GM21529 (cell line): Measurements from ENCODE around the gene PPIL4.

ENCODE experiments used
- ATAC-seq: cut with Tn5 transposase; IDR thresholded peaks from one replicate; pipeline ENCODE4 v1.9.1; 2021; ENCODE audit not compliant: unreplicated experiment

Gene PPIL4

GRCh38 chr6:149545754-149546471 lies at the start of gene PPIL4:
Gene PPIL4 (minus strand): TSS chr6:149546043. CDS start chr6:149546005, 38 bp downstream.
- peak; percentile 90 for ATAC-seq

GRCh38 chr6:149593408-149593807 lies 47.6 kb upstream of the PPIL4 start:
- ATAC-seq = no peak

GRCh38 chr6:149592983-149593382 lies 47.1 kb upstream of the PPIL4 start:
- ATAC-seq = no peak

DNA sequence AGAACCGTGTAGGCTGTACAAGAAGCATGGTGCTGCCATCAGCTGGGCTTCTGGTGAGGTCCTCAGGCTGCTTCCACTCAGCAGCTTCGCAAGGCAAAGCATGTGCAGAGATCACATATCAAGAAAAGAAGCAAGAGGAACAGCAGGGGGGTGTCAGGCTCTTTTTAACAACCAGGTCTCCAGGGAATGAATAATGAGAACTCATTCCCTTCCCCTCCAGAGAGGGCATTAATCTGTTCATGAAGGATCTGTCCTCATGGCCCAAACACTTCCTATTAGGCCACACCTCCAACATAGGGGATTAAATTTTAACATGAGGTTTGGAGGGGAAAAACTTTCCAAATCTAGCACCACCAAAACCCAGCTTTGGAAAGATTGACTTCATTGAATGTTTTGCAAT lies 40.3 kb upstream of the PPIL4 start:
- ATAC-seq = no peak

- no peak for ATAC-seq
Observed at GRCh38 chr6:149581349-149581748, 35.5 kb upstream of the PPIL4 start.

- ATAC-seq = no peak
Observed at GRCh38 chr6:149580880-149581279, 35.0 kb upstream of the PPIL4 start.

- ATAC-seq = no peak
Observed at GRCh38 chr6:149567945-149568585, 22.2 kb upstream of the PPIL4 start.

- ATAC-seq = no peak
Observed at GRCh38 chr6:149567194-149567586, 21.3 kb upstream of the PPIL4 start.

- peak; percentile 27 for ATAC-seq
Observed at GRCh38 chr6:149566410-149567193, 20.8 kb upstream of the PPIL4 start.

DNA sequence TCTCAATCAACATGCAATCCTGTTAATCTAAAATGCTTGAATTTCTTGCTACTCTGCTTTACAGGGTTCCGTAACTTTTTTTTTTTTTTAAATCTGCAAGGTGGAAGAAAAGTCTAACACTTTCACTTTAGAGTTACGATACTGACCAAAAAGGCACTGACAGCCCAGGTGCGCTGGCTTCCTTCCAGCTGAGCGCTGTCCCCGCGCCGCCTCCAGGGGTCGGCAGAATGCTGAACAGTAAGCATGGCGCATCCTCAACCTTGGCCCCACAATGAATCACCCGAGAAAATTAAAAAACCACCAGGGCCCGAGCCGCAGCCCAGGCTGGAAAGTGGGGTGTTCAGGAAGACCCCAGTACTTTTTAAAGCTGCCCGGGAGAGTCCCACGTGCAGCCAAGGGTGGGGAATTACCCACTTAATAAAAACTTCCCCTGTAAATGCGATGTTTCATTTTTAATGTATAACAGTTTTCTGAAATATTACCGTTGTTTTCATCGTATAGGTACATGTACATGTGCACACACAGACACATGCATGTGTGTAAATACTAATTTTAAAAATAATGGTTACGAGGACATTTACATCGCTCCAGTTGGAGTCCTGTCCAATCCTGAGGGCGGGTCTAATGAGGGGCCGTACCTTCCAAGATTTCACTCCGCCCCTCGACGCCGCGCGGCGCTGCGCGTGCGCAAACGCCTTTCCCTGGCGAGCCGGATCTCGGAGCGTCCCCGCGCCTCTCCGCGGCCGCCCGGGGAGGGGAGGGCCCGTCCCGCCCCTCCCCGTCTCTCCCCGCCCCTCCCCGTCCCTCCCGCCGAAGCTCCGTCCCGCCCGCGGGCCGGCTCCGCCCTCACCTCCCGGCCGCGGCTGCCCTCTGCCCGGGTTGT lies 19.9 kb upstream of the PPIL4 start, which contains the start of gene GINM1:
Gene GINM1 (plus strand): TSS at position 849 of the 883 bp plus-strand sequence. CDS start 40 bp downstream, outside the sequence.
- ATAC-seq = peak; percentile 75

DNA sequence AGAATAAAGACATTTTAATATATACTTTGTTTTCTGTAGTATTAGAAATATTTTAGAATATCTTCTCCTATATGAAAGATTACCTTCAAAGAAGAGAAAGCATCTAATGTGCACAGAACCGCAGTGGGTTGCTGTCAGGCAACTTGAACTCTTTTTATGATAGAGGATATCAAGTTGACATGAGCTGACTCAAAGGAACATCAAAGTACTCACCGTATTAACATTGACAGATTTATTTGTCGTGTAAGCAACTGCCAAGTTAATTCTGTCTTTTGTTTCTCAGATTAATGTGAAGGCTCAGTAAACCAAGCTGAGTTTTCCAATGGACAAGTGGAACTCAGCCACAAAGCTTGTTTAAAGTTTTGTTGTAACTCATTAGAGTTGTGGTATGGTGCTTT lies 18.1 kb upstream of the PPIL4 start:
- ATAC-seq = no peak

DNA sequence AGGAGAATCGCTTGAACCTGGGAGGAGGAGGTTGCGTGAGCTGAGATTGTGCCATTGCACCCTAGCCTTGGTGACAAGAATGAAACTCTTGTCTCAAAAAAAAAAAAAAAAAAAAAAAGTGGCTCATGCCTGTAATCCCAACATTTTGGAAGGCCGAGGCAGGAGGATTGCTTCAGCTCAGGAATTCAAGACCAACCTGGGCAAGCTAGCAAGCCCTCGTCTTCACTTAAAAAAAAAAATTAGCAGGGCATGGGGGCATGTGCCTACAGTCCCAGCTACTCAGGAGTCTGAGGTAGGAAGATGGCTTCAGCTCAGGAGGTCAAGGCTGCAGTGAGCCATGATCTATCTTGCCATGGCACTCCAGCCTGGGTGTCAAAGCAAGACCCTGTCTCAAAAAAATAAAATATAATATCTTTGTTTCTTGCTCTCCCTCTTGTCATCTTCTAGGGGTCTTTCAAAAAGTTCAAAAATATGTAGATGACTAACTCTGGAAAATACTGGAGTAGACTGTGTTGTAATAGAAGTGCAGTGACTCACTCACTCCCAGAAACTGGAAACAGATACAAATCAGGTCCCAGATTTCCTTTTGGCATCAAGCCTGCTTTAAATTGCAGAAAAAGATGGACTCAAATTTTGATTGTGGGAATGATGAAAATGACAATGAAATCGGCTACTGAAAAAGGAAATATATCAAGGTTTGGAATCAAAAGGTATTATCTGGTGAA lies 17.5 kb upstream of the PPIL4 start:
- ATAC-seq = no peak

DNA sequence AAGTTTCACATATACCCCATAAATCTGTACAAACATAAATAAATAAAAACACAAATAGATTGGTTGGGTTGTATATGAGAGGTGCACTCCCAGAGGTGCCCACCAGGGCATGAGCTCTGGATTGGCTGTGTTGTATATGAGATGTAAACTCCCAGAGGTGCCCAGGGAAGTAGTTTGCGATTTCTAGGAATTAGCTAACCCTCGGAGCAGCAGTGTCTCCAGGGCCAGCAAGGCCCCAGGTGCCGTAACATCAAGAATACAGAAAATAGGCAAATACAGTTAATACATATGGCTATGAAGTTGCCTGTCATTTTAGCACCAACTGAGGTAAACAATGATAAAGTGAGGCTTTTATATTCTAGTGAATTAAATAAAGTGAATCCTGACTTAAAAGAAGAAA lies 14.9 kb upstream of the PPIL4 start:
- no peak for ATAC-seq

DNA sequence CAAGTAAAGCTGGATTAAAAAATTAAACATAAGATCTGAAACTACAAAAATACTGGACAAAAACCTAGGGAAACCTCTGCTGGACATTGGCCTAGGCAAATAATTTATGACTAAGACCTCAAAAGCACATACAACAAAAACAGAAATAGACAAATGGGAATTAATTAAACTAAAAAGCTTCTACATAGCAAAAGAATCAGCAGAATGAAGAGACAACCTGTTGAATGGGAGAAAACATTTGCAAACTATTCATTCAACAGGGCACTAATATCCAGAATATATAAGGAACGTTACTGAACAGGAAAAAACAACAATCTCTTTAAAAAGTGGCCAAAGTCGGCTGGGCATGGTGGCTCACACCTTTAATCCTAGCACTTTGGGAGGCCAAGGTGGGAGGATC lies 13.5 kb upstream of the PPIL4 start:
- no peak for ATAC-seq

GRCh38 chr6:149558029-149558428 lies 12.2 kb upstream of the PPIL4 start:
- no peak for ATAC-seq

GRCh38 chr6:149551920-149552319 lies 6.1 kb upstream of the PPIL4 start:
- ATAC-seq = no peak

GRCh38 chr6:149545258-149545753 lies 537 bp downstream of the PPIL4 start:
- peak; percentile 33 for ATAC-seq

GRCh38 chr6:149544646-149545257 lies 1.1 kb downstream of the PPIL4 start:
- ATAC-seq = no peak

- ATAC-seq = no peak
Observed at GRCh38 chr6:149541139-149541538, 4.7 kb downstream of the PPIL4 start.

- ATAC-seq = no peak
Observed at GRCh38 chr6:149534742-149535141, 11.1 kb downstream of the PPIL4 start.
